HG03469 (cell line): ENCODE measurements around the gene DNASE1L2.

Experiments
- ATAC-seq: cut with Tn5 transposase; IDR thresholded peaks from one replicate; pipeline ENCODE4 v1.9.1; 2021; ENCODE audit warnings: mild to moderate bottlenecking, moderate library complexity, moderate number of reproducible peaks; ENCODE audit not compliant: unreplicated experiment

DNASE1L2 gene

DNA sequence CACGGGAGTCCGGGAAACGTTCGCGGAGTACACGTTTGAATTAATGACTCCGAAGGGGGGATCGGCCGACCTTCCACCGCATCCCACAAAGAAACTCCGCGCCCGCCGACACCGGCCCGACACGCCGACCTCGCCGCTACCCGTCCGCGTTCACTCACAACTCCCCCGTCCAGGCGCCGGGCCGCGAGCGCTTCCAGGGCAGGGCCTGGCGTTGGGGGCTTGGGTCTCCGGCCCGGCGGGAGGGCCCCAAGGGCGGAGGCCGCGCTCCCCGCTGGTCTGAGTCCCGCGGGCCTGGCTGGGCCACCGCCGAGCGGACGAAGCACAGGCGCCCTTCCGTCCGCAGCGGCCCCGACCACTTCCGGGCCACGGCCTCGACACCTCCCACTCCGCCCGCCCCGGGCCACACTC lies 31.3 kb downstream of the DNASE1L2 start:
- ATAC-seq, result peak; percentile 27

GRCh38 chr16:2267913-2268666 lies 31.8 kb downstream of the DNASE1L2 start, which contains the start of gene RNPS1:
Gene RNPS1, minus strand, starts transcription at chr16:2268126. Its CDS starts 3,483 bp downstream, at chr16:2264643.
- ATAC-seq, result peak; percentile 46

DNA sequence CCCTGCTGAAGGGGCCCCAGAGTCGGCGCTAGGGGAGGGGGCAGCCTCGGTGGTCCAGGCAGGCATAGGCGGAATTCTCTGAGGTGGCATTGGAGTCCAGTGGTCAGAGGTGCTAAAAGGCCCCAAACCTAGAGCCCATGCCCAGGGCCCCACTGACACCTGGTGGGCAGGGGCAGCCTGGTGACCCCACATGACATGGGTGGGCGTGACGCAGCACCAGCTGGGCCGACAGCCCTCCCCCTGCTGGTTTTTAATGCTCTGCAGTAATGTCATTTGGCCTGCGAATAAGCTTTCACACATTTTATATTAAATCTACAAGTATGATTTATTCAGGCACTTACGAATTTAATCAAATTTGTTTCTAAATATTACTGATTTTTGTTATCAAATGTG lies 33.8 kb downstream of the DNASE1L2 start:
- no peak for ATAC-seq

DNA sequence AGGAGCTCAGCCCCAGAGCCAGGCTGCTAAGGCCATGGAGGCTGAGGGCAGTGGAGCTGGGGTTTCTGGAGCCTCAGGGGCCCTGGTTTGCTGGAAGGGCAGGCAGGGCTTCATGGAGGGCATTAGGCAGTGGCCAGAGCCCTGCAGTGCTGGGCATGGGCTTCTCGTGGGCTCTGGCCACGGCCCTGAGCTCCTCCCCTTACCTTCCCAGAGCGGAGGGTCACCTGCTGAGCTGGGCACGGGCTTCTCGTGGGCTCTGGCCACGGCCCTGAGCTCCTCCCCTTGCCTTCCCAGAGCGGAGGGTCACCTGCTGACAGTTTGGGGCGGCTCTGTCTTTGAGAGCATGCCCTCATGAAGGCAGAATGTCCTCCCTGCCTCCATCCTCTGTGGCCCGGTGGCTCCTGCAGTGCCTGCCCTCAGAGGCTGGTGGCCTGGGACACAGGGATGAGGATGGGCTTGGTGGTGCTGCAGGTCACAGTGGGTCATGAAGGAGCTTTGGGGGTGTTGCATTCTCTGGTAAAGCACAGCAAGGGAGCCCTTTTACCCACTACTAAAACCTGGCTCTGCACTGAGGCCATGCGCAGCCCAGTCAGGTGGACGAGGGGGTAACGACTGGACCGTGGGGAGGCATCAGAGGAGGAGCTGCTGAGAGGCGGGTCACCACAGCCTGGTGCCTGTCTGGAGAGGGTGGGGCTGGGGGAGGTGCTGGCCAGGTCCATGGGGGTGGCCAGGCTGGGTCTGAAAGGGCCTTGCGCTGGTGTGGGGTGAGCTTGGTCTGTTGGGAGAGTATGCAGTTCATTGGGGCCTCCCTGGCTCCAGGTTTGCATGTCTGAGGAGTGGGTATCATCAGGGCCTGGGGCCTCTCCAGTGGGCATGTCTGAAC lies 34.6 kb downstream of the DNASE1L2 start:
- no peak for ATAC-seq

DNA sequence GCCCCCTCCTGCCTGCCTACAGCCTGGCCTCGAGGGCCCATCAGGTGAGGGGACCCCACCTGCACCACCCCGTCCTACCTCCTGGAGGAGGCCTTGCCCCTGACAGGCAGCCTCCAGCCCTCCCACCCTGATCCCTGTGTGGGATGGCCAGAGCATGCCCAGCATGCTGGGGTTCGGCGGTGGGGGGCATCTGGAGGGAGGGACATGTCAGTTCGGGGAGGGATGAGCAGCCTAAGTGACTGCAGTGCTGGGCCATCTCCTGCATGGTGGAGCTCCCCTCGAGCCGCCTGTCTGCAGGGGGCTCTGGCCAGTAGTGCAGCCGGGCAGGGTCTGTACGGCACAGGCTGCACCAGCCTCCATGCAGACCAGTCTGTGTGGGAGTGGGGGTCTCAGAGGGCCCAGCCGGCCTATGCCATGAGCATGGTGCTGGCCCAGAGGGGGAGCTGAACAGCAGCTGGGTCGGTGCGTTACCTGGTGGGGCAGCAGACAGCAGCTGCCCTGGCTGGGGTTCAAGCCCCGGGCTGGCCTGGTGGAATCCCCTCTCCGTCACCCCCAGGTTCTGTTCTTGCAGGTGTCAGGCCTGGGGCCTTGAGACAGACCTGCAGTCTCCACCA lies 35.7 kb downstream of the DNASE1L2 start:
- no peak for ATAC-seq

GRCh38 chr16:2273484-2273883 lies 37.2 kb downstream of the DNASE1L2 start:
- ATAC-seq, result no peak

DNA sequence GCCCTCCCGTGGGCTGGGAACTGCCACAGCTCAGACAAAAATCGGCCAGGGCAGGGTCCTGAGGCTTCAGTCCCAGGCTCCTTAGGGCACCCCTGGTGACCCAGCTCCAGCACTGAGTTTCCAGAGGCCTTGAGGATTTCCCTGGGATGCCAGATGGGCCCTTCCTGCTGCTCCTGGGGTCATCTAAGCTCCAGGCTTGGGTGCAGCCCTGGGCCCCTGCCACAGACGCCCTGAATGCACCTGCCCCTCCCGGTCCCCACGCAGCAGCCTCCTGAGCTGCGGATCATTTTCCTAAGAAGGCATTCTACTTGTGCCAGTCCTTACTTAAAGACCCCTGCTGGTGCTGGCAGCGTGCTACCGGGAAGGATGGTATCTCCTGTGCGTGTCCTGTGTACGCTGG lies 37.7 kb downstream of the DNASE1L2 start:
- no peak for ATAC-seq

GRCh38 chr16:2275476-2276367 lies 39.5 kb downstream of the DNASE1L2 start:
- ATAC-seq, result no peak

DNA sequence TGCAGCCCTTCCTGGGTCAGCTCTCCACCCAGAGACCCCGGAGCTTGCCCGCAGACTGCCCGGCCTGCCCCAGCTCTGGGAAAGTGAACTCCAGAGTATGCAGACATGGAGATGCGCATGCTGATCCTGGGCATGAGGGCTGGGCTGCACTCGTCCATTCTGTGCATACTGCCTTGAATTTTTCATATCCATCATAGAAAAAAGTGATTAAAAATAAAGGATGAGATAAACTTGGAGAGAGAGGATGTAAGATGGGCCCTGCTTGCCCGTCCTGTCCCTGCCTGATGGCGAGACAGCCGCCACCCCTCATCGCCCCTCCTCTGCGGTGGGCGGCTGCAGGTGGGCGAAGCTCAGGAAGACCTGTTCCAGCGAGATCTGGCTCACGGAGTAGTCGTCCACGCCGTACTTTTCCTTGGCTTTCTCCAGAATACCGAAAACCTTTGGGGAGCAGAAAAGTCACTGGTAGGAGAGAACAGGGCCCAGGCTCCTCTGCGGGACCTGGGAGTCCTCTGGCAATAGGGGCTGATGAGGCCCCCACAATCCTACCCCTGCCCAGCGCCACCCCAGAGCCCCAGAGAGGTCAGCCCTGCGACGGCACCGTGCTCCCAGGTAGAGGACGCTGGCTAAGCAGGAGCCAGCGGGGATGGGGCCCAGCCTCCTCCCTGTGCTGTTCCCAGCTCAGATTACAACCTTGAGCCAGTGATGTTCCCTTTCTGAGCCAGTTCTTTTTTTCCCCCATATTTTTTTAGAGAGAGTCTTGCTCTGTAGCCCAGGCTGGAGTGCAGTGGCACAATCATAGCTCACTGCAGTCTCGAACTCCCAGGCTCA lies 40.3 kb downstream of the DNASE1L2 start:
- no peak for ATAC-seq

DNA sequence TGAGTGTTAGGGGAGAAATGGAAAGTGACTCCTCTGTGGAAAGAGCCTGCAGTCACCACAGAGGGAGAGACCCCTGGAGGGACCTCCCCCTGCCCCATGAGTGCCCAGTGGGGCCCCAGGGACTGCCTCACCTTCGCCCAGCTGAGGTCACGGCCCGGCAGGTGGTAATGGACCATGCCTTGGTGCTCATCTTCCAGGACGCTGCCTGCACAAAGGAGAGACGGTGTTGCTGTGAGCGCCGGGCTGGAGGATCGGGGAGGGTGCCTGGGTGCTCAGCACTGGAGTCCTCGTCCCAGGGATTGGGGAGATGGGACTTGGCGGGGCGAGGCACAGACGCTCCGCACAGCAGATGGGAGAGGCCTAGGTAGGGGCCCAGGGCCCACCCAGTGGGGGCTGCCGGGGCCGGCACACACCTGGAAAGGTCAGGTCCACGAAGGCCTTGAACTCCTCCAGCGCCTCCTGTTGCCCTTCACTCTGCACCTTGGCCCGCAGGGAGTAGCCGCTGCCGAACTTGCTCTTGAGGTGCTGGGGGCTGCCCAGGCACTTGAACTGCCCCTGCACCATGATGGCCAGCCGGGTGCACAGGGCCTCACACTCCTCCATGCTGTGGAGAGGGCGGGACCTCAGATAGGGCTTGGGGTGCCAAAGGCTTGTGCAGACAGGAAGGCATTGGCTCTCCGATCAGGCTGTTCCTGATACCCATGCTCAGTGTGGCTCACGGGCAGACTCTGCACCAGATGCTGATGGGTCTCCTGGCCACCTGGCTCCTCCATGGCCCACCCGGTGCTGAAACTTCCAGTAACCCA lies 41.4 kb downstream of the DNASE1L2 start:
- ATAC-seq, result no peak

GRCh38 chr16:2278272-2278608 lies 42.0 kb downstream of the DNASE1L2 start:
- no peak for ATAC-seq

GRCh38 chr16:2278956-2279800 lies 42.9 kb downstream of the DNASE1L2 start:
- ATAC-seq, result no peak

GRCh38 chr16:2280461-2280860 lies 44.2 kb downstream of the DNASE1L2 start:
- ATAC-seq, result no peak

- no peak for ATAC-seq
Observed at GRCh38 chr16:2280981-2281542, 44.8 kb downstream of the DNASE1L2 start.

DNA sequence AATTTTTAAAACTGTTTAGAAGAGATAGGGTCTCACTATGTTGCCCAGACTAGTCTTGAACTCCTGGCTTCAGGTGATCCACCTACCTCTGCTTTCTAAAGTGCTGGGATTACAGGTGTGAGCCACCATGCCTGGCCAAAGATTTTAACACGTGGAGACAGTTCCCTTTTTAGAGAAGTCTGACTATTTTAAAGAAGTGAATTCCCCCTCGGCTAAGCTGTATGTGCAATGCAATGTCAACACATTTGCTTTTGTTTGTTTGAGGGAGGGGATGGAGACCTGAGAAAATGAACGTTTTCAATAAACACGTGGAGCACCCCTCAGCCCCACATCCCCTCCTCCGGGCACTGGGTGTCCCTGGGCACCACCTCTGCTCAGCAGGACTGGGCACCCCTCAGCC lies 46.0 kb downstream of the DNASE1L2 start:
- ATAC-seq, result no peak

DNA sequence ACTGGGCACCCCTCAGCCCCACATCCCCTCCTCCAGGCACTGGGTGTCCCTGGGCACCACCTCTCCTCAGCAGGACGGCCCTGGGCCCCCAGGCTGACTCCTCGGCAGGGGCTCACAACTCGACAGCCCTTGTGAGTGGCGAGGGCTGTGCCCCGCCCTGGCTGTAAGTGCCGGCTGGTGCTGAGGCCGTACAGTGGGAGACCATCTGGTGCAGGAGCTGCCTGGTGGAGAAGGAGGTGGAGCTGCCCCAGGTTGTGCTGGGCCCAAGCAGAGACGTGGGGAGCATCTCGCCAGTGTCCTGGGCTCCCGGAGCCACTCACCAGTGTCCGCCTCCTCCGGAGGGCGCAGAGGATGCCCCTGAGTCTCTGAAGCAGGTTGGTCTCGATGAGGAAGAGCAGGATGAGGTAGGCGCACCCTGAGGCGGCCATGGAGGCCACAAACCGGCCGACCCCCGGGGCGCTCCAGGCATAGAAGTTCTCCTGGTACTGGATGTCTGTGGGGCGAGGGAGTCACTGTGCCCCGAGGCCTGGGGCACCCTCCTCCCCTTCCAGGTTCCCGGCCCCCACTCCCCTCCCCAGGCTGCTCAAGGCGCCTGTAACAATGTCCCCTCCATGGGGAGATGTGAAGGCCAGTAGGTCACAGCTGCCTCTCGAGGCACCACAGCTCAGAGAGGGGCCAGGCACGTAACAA lies 46.8 kb downstream of the DNASE1L2 start:
- ATAC-seq, result no peak
